Lower leg skin (tissue), 3 donors: ENCODE results near the gene TYW1B.

Experiments used
- CTCF ChIP-seq, 3 donors: fragments of 450-650 bp; IDR thresholded peaks; one replicate each; pipeline ENCODE4 v1.5.1; 2016; ENCODE audit warnings: antibody characterized with exemption in 3 of 3, mild to moderate bottlenecking in 3 of 3, moderate library complexity in 2 of 3
- POLR2A ChIP-seq, 2 donors: fragments of 450-650 bp; IDR thresholded peaks; one replicate each; pipeline ENCODE4 v1.6.1; 2016 to 2017; ENCODE audit warnings: antibody characterized with exemption in 2 of 2, mild to moderate bottlenecking in 1 of 2, moderate library complexity in 1 of 2

GRCh38 chr7:72540106-72540611 is 287.8 kb downstream of the TYW1B start:
- TF ChIP-seq CTCF (IDR thresholded peaks at IDR 0.05) (no peak), POLR2A (IDR thresholded peaks at IDR 0.05) (no peak)
